K562 treated with DMSO at 1 percent for 48 hours (cell line): ENCODE data around the gene USF2. TPM values are rescaled to one million over a fixed set of nuclear protein-coding genes. Genes with fewer than 3 reads are reported as not detected.

ENCODE experiments used
- total RNA-seq: library from RNA; unstranded; fragments of 300-600 nt; gene quantifications from 2 replicates; pipeline ENCODE4 v1.2.3, GENCODE V29; 2022; ENCODE audit warnings: low replicate concordance; ENCODE audit errors: extremely low read depth

Gene USF2
- total RNA-seq: not detected in 2 replicates

GRCh38 chr19:35268536-35269437 is at the start of gene USF2:
Gene USF2 (plus strand): TSS chr19:35268962. CDS start chr19:35269102, 140 bp downstream.

DNA sequence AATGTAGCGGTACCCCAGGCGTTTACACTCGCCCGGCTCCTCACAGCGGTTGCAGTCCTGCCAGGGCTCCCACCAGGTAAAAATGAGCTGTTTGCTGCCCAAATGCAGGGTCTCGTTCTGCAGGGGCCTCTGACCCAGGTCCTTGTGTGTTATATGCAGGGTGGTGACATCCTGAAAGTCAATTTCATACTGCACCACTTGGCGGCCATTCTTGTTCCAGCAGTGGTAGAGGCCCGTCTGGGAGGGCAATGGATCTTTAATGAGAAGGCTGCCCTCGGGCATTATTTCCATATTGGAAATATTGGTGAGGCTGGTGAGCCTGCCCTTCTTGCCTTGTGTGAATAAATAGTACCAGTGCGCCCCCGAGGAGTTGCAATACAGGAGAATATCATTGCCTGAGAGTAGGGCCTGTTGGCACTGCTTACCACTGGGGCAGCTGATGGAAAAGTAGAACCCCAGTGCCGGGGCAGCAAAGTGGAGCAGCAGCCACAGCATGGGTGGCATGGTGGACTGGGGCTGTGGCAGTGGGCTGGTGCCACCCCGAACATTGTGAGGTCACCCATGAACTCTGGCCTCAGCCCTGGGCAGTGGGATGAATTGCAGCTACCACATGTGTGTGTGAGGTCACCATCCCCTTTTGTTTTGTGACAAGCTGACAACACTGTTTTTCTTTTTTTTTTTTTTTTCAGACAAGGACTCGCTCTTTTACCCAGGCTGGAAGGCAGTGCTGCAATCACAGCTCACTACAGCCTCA is 40.4 kb upstream of the USF2 start, which contains the start of gene FAM187B:
Gene FAM187B (minus strand): TSS at position 563 of the 754 bp plus-strand sequence. CDS start 59 bp downstream, at position 504.

GRCh38 chr19:35248310-35249145 is 20.2 kb upstream of the USF2 start, which contains the start of gene LSR:
Gene LSR (plus strand): TSS chr19:35249002. CDS start chr19:35249023, 21 bp downstream.

DNA sequence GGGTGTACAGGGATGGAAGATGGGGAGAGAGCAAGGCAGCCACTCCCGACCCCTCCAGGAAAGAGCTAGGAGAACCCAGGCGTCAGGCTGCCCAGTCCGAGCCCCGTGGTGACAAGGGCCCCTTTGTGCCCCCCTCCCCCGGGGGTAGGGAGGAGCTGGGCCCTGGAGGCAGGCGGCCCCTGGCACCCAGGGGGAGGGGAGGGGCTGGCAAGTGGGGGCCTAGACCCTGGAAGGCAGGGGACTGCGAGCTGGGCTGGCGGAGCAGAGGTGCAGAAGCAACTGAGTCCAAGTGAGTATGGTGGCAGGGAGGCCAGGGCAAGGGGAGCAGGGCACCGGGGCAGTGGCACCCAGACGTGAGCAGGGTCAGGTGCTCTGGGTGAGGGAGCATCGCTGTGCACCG is 23.2 kb downstream of the USF2 start, which contains the start of gene MAG:
Gene MAG (plus strand): TSS at position 246 of the 400 bp plus-strand sequence. CDS start 3,248 bp downstream, outside the sequence.

GRCh38 chr19:35328851-35329285 is 60.1 kb downstream of the USF2 start, which contains the start of gene CD22:
Gene CD22 (plus strand): TSS chr19:35329187. CDS start chr19:35332041, 2,854 bp downstream.

Other genes starting within 250 kb of the USF2 start
- gene SCN1B, start 238.5 kb upstream of the USF2 start, total RNA-seq: not detected in 2 replicates
- gene HPN, start 227.2 kb upstream of the USF2 start, total RNA-seq: not detected in 2 replicates
- not detected in 2 replicates for gene FXYD3, start 153.1 kb upstream of the USF2 start, total RNA-seq
- not detected in 2 replicates for gene LGI4, start 133.9 kb upstream of the USF2 start, total RNA-seq
- not detected in 2 replicates for gene FXYD1, start 130.1 kb upstream of the USF2 start, total RNA-seq
- gene FXYD7, start 125.7 kb upstream of the USF2 start, total RNA-seq: not detected in 2 replicates
- gene FXYD5, start 114.2 kb upstream of the USF2 start, total RNA-seq: 359 TPM in 1 of 2 replicates, not detected in the other
- gene FAM187B, start 40.2 kb upstream of the USF2 start, total RNA-seq: not detected in 2 replicates
- gene LSR, start 20.0 kb upstream of the USF2 start, total RNA-seq: not detected in 2 replicates
- not detected in 2 replicates for gene HAMP, start 13.6 kb downstream of the USF2 start, total RNA-seq
- gene MAG, start 23.2 kb downstream of the USF2 start, total RNA-seq: not detected in 2 replicates
- not detected in 2 replicates for gene CD22, start 60.2 kb downstream of the USF2 start, total RNA-seq
- not detected in 2 replicates for gene FFAR1, start 78.9 kb downstream of the USF2 start, total RNA-seq
- gene FFAR3, start 89.5 kb downstream of the USF2 start, total RNA-seq: not detected in 2 replicates
- gene GPR42, start 102.1 kb downstream of the USF2 start, total RNA-seq: not detected in 2 replicates
- not detected in 2 replicates for gene FFAR2, start 179.3 kb downstream of the USF2 start, total RNA-seq
- gene KRTDAP, start 221.5 kb downstream of the USF2 start, total RNA-seq: not detected in 2 replicates
- gene DMKN, start 244.7 kb downstream of the USF2 start, total RNA-seq: not detected in 2 replicates